HG03097 (cell line): ENCODE data around the gene PRDX5.

Source experiments
- ATAC-seq: cut with Tn5 transposase; IDR thresholded peaks from one replicate; pipeline ENCODE4 v1.9.1; 2021; ENCODE audit not compliant: unreplicated experiment, low FRiP score

The PRDX5 gene

DNA sequence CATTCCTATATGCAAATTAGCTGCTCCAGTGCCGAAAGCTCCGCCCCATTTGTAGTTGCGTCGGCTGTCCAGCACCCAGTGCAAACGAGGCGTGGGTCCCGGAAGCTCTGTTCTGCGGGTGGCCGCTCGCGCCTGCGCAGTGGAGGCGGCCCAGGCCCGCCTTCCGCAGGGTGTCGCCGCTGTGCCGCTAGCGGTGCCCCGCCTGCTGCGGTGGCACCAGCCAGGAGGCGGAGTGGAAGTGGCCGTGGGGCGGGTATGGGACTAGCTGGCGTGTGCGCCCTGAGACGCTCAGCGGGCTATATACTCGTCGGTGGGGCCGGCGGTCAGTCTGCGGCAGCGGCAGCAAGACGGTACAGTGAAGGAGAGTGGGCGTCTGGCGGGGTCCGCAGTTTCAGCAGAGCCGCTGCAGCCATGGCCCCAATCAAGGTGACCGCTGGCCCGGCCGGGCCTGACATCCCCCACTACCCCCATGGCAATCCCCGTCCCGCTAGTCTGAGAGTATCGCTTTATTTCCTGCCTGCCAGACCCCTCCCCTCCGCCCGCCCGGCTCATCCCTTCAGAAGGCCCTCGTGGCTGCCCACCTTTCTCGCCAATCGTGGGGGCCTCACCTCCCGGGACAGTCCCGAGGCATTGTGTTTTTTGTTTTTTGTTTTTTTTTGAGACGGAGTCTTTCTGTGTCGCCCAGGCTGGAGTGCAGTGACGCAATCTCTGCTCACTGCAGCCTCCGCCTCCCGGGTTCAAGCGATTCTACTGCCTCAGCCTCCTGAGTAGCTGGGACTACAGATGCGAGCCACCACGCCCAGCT is at the start of gene PRDX5:
Gene PRDX5 (plus strand): TSS at position 161 of the 805 bp plus-strand sequence. CDS start 95 bp downstream, at position 256.
- peak; percentile 63 for ATAC-seq

DNA sequence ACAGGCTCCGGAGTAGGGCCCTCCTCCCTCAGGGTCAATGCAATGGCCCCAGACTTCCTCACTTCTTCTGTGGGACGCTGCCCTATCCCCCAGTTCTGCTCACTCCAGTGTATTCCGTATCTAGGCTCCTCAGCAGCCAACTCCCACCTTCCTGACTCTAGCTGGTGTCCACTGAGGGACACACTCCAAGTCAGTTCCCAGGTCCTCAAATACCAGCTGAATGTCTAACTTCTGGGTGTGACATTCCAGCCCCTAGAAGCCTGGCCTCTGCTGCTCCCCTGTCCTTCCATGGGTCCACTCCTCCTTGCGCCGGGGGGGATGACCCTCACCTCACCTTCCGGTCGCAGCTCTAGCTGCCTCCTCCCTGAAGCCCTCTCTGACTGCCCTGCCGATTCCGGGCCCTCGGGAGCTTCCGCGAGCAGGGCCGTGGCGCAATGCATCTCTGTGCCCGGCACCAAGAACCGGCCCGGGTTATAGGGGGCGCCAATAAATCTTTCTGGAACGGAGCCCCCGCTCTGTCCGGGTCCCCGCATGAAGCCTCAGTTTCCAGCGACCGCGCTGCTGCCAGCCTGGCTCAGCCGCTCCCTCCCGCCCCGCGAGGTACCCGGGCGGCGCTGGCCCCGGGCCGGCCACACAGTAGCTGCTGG is 48.9 kb upstream of the PRDX5 start:
- peak; percentile 15 for ATAC-seq

DNA sequence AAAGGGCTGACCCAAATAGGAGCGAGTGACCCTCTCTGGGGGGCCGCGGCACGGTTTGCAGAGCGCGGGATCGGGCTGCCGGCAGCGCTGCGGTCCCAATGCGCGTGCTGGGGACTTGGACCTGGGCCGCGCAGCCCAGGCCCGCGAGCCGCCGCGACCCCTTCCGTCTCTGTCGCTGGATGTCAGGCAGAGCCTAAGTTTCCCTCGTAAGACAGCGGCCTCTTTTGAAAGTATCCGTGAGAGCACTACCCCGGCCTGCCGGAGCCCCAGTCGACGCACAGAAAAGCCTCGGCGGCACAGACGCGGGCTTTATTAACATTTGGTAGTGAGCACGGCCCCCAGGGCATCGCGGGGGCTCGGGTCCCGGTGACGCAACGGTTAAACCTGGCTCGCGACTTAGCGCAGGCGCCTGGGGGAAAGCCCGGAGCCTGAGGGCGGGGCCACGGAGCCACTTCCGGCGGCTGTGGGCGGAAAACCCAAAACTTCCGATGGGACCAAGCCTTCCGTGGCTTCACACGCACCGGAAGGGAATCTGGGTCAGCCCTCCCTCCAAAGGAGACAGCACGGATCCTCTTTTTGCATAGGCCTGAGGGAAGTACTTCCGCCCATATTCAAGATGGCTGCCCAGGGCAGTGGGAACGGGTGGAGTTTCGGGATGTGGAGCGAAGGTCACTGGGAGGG is 48.2 kb upstream of the PRDX5 start:
- peak; percentile 63 for ATAC-seq

DNA sequence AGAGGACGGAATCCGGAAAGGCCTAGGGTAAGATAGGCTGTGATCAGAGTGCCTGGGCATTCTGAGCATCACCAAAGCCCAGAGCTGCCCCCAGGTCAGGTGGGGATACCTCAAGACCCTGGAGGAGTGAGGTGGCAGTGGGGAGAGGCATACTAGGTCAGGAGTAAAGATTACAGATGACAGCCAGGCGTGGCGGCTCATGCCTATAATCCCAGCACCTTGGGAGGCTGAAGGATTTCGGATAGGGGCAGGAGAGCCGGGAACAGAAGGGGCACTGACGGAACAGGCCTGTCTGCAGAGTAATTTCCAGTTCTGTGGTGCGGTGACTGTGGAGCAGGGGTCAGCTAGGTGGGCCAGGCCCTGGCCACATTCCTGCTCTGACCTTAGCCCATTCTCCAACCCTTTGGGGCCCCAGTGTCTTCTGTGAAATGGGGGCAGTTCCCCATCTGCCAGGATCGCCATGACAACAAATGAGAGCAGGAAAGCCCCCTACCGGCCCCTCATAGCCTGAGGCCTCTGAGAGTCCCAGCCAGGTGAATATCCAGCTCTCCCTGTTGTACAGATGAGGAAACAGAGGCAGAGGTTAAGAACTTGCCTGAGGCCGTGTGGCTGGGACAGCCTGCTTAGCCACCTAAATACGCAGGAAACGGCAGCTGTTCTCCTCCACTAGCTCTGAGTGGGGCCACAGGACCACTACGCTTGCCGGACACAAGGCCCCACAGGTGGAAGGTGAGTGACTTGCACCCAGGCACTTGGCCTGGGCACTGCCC is 42.7 kb upstream of the PRDX5 start:
- no peak for ATAC-seq

DNA sequence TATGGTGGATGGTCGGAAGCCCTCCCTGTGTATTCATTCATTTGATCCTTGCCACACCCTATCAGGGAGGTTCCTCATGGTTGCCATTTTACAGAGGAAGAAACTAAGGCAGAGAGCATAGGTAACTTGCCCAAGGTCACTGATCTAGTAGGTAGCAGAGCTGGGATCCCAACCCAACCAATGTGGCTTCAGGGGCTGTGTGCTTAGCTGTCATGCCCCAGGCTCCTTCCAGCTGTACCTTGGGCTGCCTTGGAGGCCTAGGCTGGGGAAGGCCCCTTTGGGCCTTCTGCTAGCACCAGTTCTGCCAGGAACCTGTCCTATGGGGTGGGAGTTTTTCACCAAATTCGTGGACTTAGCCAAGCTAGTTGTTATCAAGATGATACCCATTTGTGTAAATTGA is 42.1 kb upstream of the PRDX5 start:
- ATAC-seq, result no peak

DNA sequence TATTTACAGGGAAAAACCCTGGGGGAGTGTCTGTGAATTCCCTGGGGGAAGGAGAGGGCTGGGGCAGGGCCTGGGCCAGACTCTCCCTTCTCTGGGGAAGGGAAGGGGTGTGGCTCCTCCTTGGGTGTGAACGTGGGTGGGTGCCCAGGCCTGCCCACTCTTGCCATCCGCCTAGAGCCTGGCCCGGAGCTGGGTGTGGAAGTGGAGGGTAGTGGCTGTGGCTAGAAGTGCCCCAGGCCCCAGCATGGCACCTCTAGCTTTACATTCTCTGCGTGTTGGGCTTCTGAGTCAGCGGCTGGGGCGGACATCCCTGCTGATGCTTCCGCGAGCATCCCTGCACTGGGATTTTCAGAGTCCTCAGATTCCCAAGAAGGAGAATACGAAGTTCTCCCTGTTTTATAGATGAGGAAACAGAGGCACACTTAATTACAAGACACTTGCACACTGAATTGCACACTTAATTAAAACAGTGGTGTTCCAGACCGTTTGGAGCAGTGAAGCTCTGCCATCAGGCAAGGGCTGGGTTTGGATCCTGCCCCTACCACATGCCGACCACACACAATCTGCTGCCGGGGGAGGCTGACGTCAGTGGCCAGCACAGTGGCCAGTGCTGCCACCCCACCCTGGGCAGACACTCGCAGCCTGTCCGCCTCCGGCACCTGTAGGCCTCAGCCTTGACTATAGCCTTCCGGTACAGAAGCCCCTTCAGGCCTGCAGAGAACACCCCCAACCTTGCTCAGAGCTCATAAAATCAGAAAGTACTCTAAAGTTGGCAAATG is 41.1 kb upstream of the PRDX5 start:
- ATAC-seq, result no peak

DNA sequence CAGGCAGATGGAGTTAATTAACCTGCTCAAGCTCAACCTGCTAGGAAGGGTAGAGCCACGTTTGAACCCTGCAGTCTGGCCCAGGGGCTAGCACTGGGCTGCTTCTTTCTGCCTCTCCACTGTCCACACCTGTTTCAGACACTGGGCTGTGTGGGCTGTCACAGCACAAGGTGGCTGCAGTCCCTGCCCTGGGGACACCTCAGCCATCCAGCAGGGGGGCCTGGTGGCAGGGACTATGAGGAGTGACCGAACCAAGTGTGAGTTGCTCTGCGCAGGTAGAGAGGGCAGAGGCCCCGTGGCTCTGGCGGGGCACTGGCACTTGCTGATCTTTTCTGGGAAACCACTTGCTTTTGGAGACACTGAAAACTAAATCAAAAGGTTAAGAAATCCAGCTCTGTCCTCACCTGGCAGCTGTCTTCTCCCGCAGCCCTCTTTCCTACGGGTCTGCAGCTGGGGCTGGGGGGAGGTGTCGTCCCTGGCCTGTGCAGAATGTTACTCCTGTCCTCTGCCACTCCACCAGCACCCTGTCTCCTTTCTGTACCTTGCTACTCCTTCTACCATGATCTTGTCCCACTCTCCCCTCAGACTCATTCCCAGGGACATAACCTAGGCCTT is 39.2 kb upstream of the PRDX5 start:
- ATAC-seq, result no peak

DNA sequence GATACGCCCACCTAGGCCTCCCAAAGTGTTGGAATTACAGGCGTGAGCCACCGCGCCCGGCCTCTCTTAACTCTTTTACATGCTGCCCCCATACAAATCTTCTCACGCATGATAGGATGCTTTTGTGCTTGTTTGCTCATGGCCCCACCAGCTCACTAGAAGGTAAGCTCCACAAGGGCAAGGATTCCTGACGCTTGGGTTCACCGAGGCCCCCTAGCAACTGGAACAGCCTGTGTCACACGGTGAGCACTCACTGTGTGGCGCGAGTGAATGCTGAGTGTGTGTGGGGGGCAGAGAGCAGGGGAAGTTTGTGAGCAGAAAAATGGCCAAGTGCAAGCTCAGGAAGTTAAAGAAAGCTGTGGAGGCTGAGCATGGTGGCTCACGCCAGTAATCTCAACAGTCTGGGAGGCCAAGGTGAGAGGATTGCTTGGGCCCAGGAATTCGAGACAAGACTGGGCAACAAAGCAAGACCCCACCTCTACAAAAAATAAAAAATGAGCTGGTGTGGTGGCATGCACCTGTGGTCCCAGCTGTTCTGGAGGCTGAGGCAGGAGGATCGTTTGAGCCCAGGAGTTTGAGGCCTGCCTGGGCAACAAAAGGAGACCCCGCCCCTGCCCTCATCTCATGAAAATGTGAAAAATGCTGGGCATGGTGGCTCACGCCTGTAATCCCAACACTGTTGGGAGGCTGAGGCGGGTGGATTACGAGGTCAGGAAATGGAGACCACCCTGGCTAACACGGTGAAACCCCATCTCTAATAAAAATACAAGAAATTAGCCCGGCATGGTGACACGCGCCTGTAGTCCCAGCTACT is 35.8 kb upstream of the PRDX5 start:
- ATAC-seq, result no peak

DNA sequence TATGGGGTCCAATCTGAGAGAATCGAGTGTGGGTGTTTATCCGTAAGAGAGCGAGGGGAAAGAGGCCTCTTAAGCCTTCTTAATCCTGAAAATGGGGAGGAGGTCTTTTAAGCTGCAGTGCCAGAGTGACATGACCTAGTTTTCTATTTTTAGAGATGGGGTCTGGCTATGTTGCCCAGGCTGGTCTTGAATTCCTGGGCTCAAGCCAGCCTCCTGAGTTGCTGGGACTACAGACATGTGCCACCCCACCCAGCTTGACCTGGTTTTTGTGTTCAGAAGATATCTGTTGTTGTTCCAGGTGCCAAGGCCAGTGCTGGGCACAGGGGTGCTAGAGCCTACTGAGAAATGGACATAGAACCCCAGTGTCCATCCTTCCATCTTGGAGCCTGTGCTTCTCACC is 34.8 kb upstream of the PRDX5 start:
- ATAC-seq, result no peak

DNA sequence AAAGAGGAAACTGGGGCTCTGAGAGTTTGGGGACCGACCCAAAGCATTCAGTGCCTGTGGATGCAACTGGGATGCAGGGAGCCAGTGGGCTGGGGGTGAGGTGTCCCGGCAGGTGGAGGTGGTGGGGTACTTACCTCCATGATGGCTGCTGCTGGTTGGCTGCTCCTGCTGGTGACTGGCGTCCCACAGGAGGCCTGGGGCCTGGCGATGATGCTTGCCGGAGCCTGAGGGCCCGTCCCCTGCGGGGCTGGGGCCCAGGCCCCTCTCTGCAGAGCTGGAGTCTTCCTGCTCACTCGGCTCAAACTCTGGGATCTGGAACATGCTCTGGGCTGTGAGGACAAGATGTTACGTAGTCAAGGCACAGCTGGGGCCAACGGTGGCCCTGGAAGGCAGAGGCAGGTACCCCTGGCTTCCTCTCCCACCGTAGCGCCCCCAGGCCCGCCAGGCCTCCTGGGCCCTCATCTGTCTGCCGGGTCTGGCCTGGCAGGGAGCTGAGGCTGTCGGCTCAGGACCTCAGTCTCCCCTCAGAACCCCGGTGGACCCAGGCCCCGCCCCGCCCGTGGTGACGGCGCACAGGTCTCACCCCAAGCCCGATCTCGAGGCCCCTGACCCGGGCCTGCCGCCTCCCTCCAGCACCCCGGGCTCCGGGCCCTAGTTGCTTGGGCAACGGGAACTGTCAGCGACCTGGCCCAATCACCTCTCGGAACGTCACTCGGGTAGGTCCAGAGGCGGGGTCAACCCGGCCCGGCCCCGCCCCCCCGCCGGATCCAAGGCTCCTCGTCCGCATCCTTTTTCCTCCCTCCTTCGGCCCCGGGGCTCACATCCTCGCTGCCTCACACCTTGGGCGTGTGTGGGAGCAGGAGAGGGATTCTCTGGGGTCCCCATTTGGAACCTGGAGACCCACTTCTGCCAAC is 33.6 kb upstream of the PRDX5 start, which contains the start of gene BAD:
Gene BAD (minus strand): TSS at position 618 of the 914 bp plus-strand sequence. CDS start 297 bp downstream, at position 321.
- ATAC-seq, result peak; percentile 49

DNA sequence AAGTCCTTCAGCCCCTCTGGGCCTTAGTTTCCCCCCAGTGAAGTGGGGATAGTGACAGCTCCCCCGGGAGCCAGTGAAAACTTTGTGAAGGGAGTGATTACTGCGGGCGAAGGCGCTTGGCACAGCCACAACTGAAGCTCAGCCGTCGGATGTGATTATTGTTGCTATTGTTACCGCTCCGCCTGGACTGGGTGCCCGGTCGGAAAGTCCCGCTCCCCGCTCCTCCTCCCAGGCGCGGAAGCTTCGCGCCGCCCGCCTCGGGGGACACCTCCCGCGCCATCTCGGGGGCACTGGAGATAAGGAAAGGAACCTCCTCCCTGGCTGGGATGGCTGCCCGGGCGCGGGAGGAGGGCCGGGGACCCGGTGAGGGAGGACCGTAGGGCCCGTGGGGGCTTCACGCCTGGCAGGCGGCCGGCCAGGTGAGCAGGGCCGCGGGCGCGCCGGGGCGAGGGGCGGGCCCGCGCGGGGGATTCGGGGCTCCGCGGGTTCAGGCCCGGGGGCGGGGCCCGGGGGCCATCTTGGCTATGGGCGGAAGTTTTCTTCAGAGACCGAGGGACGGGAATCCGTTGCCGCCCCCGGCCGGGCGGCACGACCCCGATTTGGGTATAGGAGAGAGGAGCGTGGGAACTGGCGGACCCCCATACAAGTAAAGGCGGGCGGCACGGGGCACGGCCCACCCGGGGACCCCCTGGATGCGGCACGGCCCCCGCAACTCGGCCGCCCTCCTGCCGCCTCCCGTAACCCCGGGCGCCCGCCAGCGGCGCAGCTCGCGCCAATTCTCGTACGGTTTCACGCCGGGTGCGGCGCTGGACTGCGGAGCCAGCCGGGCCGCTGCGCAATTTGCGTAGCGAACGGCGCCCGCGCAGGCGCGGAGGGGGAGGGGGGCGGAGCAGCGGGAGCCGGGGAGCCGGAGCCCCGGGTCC is 32.7 kb upstream of the PRDX5 start, which contains the start of gene GPR137:
Gene GPR137 (plus strand): TSS at position 887 of the 923 bp plus-strand sequence. CDS start 677 bp downstream, outside the sequence.
- peak; percentile 58 for ATAC-seq

DNA sequence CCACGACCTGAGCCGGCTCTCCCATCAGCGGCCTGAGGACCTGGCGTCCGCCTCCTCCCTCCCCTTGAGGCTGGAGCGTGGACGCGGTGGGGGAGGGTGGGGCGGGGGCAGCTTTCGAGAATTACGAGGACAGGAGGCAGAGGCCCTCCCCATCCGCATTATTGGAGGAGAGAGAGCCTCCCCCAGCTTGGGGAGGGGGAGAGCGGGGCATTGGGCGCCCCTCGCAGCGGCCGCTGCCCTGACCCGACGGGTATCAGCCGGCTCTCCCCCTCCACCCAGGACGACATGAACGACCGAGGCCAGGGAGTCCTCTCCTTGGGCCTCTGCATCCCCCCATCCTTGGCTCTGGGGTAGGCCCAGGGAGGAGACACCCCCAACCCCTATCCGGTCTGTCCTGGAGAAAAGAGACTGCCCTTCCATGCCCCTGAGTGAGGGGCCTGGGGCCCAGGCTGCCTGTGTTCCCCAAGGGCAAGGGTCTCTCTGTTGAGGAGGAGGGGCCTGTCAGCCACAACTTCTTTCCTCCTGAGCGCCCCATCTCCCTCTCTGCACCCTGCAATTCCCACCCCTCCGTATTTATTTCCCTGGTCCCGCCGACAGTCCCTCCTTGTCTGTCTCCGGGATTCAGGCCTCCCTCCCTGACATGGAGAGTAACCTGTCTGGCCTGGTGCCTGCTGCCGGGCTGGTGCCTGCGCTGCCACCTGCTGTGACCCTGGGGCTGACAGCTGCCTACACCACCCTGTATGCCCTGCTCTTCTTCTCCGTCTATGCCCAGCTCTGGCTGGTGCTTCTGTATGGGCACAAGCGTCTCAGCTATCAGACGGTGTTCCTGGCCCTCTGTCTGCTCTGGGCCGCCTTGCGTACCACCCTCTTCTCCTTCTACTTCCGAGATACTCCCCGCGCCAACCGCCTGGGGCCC is 31.8 kb upstream of the PRDX5 start:
- ATAC-seq, result no peak

DNA sequence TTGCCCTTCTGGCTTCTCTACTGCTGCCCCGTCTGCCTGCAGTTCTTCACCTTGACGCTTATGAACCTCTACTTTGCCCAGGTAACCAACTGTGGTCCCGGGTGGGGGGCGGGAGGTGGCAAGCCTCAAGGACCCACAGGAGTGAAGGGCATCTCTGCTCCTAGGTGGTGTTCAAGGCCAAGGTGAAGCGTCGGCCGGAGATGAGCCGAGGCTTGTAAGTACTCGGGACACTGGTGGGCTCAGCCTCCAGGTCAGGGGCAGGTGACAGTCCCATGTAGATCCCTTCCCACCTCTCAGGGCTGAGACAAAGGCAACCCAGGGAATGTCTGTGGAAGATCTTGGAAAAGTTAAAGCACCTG is 31.1 kb upstream of the PRDX5 start:
- ATAC-seq, result no peak

DNA sequence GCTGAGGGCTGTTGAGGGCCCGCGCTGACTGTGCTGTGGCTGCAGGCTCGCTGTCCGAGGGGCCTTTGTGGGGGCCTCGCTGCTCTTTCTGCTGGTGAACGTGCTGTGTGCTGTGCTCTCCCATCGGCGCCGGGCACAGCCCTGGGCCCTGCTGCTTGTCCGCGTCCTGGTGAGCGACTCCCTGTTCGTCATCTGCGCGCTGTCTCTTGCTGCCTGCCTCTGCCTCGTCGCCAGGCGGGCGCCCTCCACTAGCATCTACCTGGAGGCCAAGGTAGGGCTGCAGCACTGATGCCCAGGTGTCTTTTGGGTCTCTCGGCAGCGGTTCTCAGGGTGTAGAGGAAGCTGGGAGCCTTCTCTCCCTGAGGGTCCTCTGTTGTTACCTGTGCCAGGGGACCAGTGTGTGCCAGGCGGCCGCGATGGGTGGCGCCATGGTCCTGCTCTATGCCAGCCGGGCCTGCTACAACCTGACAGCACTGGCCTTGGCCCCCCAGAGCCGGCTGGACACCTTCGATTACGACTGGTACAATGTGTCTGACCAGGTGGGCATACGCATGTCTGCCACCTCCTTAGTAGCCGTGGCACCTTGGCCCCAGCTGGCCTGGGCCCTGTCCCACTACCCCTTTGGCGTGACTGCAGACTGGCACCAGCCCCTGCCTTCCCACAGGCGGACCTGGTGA is 30.1 kb upstream of the PRDX5 start:
- no peak for ATAC-seq

DNA sequence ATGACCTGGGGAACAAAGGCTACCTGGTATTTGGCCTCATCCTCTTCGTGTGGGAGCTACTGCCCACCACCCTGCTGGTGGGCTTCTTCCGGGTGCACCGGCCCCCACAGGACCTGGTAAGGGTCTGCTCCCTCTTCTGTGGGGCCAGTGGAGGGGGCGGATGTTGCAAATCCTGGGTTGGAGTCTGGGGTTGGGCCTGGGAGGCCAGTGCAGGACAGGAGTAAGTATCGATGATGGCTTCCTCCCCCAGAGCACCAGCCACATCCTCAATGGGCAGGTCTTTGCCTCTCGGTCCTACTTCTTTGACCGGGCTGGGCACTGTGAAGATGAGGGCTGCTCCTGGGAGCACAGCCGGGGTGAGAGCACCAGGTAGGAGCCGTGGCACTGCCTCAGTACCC is 29.6 kb upstream of the PRDX5 start:
- ATAC-seq, result no peak
